Hematopoietic multipotent progenitor cell treated with erythropoietin and hydrocortisone succinate and interleukin-3 and kit ligand, for 8 days (in vitro differentiated cells): ENCODE results near the gene AP1M2.

Experiments
- DNase-seq: peaks from one replicate; pipeline ENCODE4 v3.0.0-alpha.2; 2015

Gene AP1M2

GRCh38 chr19:10587022-10587838 lies at the start of gene AP1M2:
AP1M2 (minus strand) TSS chr19:10587312; CDS start chr19:10587231, 81 bp downstream.
- no peak for DNase-seq

DNA sequence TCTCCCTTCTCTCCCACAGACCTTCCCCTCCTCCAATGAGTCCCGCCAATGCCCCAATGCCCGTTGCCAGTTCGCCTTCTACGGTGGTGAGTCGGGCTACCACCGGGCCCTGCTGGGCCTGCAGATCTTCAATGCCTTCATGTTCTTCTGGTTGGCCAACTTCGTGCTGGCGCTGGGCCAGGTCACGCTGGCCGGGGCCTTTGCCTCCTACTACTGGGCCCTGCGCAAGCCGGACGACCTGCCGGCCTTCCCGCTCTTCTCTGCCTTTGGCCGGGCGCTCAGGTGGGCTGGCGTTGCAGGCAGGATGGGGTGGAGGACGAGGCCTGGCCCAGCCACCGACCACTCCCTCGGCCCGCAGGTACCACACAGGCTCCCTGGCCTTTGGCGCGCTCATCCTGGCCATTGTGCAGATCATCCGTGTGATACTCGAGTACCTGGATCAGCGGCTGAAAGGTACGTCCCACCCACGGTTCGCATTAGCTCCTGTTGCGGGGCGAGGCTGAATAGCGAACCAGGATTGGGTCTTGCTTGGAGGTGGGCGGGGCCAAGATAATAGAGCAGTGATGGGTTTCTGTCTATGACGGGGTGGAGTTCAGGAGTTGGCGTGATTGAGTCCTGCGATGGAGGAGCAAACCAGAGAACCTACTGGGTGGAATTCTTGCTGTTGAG lies 49.3 kb upstream of the AP1M2 start:
- DNase-seq = no peak

GRCh38 chr19:10634963-10635362 lies 47.9 kb upstream of the AP1M2 start:
- no peak for DNase-seq

- DNase-seq = no peak
These were observed 47.3 kb upstream of the AP1M2 start for GRCh38 chr19:10634430-10634829.

DNA sequence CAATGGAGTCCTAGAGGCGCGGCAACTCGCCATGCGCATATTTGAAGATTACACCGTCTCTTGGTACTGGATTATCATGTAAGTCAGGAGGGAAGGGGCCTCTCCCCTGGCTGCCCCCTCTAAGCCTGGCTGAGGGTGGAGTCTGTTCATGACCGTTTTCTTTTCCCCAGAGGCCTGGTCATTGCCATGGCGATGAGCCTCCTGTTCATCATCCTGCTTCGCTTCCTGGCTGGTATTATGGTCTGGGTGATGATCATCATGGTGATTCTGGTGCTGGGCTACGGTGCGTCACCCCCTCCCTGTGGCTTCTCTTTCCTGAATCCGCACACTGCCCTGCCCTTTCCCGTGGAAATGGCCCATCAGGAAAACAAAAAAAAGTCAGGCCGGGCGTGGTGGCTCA lies 44.8 kb upstream of the AP1M2 start:
- DNase-seq = no peak

- no peak for DNase-seq
These were observed 38.6 kb upstream of the AP1M2 start for GRCh38 chr19:10625762-10626138.

GRCh38 chr19:10625003-10625761 lies 38.1 kb upstream of the AP1M2 start, which contains the start of gene SLC44A2:
SLC44A2 (plus strand) TSS chr19:10625553; CDS start chr19:10625634, 81 bp downstream.
- no peak for DNase-seq

GRCh38 chr19:10624585-10624984 lies 37.5 kb upstream of the AP1M2 start:
- no peak for DNase-seq

DNA sequence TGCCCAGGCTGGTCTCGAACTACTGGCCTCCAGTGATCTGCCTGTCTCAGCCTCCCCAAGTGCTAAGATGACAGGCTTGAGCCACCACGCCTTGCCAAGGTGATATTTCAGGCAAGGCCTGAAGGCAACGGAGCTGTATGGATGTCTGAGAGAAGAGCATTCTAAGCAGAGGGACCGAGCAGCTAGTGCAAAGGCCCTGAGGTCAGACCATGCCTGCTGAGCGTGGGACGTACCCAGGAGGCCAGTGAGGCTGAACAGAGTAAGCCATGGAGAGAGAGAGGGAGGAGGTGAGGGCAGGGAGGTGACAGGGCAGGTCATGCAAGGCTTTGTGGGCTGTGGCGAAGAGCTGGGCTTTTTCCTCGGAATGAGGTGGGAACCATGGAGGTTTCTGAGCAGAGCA lies 34.9 kb upstream of the AP1M2 start:
- DNase-seq = no peak

GRCh38 chr19:10620786-10621185 lies 33.7 kb upstream of the AP1M2 start:
- peak; percentile 34 for DNase-seq

- no peak for DNase-seq
These were observed 31.7 kb upstream of the AP1M2 start for GRCh38 chr19:10618846-10619245.

DNA sequence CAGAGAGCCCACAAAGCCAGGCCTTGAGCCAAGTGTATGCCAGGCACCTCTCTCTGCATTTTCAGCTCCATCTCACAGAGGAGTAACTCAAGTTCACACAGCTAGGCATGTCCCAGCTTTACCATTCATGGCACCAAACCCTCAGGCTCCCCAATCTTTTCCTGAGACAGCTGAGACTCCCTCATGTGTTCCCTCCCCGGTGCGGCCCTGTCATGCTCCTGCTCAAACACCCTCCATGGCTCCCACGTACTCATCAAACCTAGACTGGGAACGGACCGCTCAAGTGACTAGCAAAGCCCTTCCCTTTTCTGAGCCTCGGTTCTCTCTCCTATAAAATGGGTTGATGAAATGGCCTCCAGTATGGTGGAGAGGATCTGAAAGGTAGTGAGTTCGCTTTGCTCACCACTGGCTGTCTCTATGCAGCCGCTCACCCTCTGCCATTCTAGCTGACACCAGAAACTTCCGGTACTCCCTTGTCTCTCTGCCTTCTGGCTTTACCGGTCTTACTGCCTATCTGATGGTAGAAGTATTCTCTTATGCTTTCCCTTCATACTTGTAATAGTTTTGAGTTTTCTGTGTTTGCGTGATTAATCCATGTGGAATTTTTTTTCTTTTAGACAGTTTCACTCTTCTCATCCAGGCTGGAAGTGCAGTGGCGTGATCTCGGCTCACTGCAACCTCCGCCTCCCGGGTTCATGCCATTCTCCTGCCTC lies 30.5 kb upstream of the AP1M2 start:
- DNase-seq = peak; percentile 69

DNA sequence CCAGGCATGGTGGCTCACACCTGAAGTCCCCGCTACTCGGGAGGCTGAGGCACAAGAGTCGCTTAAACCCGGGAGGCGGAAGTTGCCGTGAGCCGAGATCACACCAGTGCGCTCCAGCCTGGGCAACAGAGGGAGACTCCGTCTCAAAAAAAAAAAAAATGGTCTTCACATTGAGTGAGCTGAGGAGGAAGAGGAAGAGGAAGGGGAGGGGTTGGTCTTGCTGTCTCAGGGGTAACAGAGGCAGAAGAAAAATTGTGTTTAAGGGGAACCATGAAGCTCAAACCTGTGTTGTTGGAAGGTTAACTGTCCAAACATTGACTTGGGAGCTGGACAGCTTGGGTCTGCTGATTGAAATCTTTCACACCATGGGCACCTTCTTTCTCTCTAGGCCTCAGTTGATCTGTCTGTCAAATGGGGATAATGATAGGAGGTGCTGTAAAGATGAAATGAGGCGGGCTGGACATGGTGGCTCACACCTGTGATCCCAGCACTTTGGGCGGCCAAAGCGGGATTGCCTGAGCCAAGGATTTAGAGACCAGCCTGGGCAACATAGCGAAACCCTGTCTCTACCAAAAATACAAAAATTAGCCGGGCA lies 28.4 kb upstream of the AP1M2 start:
- no peak for DNase-seq

DNA sequence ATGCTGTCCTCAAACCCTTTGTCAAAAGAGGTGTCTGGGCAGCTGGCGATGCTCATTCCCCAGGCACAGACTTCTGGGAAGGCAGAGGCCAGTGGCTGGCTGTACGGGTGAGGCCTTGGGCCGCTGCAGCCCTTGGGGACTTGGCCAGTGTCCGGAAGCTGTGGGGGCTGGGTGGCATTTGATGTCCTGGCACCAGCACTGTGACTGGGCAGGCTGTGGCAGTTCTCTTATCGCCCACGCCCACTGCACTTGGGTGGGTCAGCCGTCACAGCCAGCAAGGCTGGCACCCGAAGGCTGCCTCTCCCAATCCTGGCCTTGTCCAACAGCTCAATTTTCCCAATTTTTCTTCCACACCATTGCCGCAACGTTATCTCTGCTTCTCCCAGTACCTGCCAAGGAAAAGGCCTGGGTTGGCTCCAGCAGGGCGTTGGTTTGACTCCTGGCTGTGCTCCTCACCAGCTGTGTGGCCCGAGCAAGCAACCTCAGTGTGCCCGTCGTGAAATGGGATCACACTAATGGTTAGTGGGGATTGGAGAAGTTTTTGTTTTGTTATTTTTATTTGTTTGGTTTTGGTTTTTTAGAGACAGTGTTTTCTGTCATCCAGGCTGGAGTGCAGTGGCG lies 25.5 kb upstream of the AP1M2 start:
- DNase-seq = peak; percentile 78

- no peak for DNase-seq
These were observed 24.8 kb upstream of the AP1M2 start for GRCh38 chr19:10611907-10612306.

DNA sequence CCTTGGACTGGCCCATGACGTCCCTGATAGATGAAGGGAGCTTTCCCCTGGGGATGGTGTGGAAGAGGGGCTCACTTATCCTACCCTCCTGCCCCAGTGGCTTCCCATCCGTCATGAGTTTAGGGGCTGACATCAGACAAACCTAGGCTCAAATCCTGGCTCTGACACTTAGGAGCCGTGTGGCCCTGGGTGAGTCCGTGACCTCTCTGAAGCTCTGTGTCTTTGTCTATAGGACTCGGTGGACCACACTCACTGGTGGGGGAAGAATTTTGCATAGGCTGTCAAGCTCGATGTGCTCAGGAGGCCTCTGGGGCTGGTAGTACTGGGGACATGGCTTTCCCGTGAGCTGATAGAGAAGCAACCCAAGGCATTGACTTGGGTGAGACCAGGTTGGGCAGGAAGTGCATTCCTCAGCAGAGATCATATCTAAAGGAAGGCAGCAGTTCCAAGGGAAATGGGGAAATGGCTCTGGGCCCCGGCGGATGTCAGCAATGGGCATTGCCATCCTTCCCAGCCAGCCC lies 17.4 kb upstream of the AP1M2 start:
- DNase-seq = peak; percentile 27

DNA sequence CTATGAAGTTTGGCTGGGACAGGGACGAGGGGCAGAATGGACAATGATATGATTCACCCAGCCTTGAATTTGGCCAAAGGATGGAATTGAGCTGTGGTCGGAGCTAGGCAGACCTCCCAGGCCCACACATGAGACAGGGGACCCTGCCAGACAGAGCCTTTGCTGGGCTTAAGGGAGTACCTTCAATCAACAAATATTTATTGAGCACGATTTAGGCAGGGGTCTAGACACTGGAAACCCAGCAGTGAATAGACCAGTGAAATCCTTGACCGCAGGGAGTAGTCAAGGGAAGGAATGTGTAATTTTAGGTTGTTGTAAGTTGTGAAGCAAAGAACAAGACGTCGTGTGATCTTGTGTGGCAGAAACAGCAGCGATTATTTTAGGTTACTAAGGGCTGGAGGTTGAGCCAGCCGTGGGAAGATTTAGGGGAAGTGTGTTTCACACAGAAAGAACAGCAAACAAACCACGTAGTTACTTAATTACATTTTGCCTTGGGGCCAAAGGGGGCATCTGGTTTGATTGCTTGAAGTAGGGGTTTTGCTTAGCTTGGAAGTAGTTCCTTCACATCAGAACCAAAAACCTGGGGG lies 16.9 kb upstream of the AP1M2 start:
- DNase-seq = peak; percentile 45

DNA sequence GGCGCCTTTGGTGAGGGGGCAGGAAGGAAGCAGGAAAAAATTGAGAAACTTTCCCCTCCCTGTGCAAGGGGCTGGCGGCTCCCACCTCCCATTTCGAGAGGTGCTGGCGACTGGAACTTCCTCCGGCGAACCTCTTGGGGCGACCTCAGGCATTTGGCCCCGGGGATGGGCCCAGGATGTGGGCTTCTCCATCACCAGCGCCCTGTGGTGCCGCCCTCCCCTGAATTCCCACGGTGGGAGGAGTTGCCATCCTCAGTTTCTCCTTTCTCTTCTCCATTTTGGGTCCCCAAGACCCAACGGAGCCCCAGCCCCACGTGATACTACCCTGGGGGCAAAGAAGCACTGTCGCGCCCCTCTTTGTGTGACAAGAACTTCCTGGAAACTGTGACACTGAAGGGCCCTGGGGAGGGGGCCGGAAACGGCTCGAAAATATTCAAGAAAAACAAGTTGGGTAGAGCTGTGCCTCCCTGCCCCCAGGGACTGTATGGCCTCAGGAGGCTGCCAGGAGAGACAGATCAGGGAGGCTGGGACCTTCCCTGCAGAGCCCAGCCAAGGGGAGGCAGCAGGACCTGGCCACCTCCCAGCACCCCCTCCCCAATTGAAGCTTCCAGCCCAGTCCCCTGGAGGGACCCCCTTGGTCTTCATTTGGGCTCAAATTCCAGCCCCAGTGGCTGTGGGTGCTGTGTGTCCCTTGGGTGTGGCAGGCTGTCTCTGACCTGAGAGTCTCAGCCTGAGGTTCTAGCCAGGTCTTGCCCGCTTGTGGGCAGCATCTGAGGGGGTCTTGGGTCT lies 16.2 kb upstream of the AP1M2 start:
- DNase-seq = peak; percentile 64

- peak; percentile 86 for DNase-seq
These were observed 15.4 kb upstream of the AP1M2 start for GRCh38 chr19:10602330-10603083.

DNA sequence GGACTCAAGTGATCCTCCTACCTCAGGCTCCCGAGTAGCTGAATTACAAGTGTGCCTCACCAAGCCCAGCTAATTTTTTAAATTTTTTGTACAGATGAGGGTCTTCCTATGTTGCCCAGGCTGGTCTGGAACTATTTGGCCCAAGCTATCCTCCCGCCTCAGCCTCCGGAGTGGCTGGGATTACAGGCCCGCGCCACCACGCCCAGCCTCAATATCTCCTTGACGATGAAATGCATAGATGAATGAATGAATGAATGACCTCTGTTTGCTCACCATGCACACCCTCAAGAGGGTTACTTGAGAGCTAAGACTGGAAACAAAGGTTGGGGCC lies 14.9 kb upstream of the AP1M2 start:
- no peak for DNase-seq
